Dedifferentiated amniotic fluid mesenchymal stem cell (primary cell): ENCODE results near the gene FLVCR1.
"Not testable (repeated sequence)": the region's sequence is repeated elsewhere in the genome, so short reads cannot be mapped to it uniquely, and the experiment has no call there.

Experiments
- DNase-seq: peaks from one replicate; pipeline ENCODE4 v3.0.0-alpha.2; 2016; ENCODE audit errors: extremely low spot score

The FLVCR1 gene

DNA sequence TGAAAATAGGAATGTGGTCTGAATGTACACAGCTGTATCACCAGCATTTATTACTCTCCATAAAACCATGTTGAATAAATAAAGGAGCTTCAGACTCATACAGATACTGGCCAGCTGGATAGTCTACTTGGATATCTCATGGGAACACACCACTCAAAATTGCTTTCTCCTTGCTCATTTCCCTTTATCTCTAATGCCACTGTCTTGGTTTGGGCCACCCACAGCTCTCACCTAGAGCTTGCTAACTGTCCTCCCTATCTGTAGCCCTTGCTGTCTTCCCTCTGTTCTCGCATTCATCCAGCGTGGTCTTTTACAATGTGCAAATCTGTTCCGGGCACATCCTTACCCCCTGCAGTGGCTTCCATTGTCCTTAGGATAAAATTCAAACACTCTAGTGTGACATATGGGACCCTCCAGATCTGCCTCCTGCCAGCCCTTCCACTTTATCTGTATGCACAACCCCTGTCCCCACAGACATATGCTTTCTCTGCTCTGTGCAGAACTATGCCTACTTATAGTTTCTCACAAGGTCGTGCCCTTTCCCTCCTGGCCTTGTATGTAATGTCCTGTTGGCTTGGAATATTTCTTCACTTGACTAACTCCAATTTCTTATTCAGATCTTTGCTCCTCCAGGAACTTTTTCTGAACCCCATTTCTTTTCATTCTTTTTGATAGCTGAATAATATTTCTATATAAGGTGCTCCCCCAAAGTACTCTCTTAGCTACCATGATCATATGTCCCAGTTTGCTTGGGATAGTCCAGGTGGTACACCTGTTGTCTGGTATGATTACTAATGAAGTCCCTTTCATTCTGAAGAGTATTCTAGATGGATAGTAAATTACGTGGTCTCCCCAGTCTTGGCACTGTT is 2.9 kb downstream of the FLVCR1 start:
- DNase-seq: no peak

DNA sequence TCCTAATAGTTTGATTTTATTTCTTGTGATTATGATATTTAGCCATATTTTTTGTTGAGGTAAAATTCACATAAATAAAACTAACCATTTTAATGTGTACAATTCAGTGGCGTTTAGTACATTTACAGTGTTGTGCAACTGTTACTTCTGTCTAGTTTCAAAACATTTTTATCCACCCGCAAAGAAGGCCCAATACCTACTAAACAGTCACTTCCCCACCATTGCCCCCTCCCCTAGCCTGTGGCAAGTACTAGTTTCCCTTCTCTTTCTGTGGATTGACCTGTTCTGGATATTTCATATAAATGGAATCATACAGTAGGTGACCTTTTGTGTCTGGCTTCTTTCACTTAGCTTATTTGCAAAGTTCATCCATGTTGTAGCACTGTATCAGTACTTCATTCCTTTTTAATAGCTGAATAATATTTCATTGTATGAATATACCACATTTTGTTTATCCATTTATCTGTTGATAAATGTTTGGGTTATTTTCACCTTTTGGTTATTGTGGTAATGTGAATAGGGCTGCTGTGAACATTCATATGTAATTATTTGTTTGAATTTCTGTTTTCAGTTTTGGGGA is 4.1 kb downstream of the FLVCR1 start:
- no peak for DNase-seq

GRCh38 chr1:212863345-212863744 is 5.3 kb downstream of the FLVCR1 start:
- not testable (repeated sequence) for DNase-seq

GRCh38 chr1:212864201-212864600 is 6.1 kb downstream of the FLVCR1 start:
- DNase-seq: no peak

- no peak for DNase-seq
Measured at GRCh38 chr1:212867192-212867591, 9.1 kb downstream of the FLVCR1 start.

- DNase-seq: no peak
Measured at GRCh38 chr1:212871976-212872375, 13.9 kb downstream of the FLVCR1 start.

DNA sequence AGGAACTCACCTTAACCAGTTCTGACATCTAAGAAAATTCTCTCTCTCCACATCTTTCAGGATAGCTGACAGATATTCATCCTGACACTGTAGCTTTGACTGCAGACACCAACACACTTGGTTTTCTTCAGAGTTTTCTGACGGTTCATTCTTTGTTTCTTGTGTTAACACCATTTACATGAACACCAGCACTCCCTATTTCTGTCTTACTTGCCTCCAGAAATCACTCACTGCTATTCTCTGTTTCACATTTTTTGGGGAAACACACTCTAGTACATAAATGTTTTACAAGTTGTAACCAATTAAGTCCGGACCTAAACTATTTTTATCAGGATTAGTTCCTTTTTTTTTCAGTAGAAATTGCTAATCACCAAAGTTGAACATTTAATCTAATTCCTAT is 15.4 kb downstream of the FLVCR1 start:
- DNase-seq: no peak

- no peak for DNase-seq
Measured at GRCh38 chr1:212878418-212878817, 20.3 kb downstream of the FLVCR1 start.

- no peak for DNase-seq
Measured at GRCh38 chr1:212879947-212880690, 22.0 kb downstream of the FLVCR1 start.

DNA sequence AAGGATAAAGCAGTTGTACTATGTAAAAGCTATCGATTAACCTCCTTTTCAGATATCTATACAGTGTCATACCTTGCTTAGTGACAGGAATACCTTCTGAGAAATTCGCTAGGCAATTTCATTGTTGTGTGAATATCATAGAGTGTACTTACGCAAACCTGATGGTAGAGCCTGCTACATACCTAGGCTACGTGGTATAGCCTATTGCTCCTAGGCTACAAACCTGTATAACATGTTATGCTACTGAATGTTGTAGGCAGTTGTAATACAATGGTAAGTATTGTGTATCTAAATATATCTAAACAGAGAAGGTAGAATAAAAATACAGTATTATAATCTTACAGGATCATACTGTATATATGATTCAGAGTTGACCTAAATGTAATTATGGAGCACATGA is 26.5 kb downstream of the FLVCR1 start:
- DNase-seq: no peak

DNA sequence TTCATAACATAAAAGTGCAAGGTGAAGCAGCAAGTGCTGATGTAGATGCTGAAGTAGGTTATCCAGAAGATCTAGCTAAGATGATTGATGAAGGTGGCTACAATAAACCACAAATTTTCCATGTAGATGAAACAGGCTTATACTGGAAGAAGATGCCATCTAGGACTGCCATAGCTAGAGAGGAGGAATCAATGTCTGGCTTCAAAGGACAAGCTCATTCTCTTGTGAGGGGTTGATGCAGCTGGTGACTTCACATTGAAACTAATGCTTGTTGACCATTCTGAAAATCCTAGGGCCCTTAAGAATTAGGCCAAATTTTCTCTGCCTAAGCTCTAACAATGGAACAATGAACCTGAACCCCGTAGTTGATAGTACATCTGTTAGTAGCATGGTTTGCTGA is 34.0 kb downstream of the FLVCR1 start:
- DNase-seq: no peak

GRCh38 chr1:212899845-212900244 is 41.8 kb downstream of the FLVCR1 start:
- no peak for DNase-seq

DNA sequence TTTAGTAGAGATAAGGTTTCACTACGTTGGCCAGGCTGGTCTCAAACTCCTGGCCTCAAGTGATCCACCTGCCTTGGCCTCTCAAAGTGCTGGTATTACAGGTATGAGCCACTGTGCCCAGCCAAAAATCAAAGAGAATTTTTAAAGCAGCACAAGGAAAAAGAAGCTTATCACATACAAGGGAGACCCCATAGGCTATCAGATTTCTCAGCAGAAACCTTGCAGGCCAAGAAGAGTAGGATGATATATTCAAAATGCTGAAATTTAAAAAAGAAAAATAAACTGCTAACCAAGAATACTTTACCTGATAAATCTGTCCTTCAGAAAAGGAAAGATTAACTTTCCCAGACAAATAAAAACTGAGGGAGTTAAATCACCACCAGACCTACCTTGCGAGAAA is 43.2 kb downstream of the FLVCR1 start:
- DNase-seq: no peak

GRCh38 chr1:212902054-212902453 is 44.0 kb downstream of the FLVCR1 start:
- DNase-seq: no peak

- no peak for DNase-seq
Measured at GRCh38 chr1:212903664-212904063, 45.6 kb downstream of the FLVCR1 start.

DNA sequence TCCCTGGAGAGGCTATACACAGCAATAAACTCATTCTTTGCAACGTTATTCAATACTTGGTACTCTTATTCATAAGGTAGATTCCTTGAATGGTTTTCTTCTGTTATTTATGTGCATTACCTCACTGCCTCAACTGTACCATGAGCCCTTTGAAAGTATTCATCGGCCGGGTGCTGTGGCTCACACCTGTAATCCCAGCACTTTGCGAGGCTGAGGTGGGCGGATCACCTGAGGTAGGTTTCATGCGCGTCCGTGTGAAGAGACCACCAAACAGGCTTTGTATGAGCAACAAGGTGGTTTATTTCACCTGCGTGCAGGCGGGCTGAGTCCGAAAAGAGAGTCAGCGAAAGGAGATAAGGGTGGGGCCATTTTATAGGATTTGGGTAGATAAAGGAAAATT is 50.0 kb downstream of the FLVCR1 start:
- not testable (repeated sequence) for DNase-seq

GRCh38 chr1:212908971-212909370 is 50.9 kb downstream of the FLVCR1 start:
- no peak for DNase-seq

DNA sequence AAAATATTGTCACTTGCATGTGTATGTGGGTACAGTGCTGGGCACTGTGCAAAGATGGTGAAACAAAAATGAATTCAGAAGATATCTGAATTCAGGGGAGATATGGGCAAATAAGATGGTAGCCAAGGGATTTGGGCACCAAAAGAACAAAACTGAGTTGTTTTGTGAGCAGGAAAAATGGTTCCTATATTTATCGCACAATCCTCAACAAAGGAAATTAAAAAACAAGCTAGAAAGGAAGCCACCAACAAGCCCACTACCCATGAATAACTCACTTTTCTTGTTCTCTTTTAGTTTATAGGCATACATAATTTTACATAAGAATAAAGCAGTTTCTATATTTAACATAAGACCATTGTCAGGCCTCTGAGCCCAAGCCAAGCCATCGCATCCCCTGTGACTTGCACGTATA is 51.6 kb downstream of the FLVCR1 start:
- no peak for DNase-seq

DNA sequence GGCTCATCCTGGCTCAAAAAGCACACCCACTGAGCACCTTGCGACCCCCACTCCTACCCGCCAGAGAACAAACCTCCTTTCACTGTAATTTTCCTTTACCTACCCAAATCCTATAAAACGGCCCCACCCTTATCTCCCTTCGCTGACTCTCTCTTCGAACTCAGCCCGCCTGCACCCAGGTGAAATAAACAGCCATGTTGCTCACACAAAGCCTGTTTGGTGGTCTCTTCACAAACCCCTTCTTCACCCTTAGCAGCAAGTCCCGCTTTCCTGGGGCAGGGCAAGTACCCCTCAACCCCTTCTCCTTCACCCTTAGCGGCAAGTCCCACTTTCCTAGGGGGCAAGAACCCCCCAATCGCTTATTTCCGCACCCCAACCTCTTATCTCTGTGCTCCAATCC is 52.1 kb downstream of the FLVCR1 start:
- not testable (repeated sequence) for DNase-seq

DNA sequence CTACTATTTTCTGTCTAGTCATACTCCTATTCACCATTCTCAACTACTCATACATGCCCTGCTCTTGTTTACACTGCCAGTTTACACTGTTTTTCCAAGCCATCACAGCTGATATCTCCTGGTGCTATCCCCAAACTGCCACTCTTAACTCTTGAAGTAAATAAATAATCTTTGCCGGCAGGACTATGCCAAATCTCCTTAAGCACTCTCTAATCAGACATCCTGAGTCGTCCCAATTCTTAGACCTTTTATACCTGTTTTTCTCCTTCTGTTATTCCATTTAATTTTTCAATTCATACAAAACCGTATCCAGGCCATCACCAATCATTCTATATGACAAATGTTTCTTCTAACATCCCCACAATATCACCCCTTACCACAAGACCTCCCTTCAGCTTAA is 55.6 kb downstream of the FLVCR1 start:
- DNase-seq: not testable (repeated sequence)

GRCh38 chr1:212914110-212914509 is 56.0 kb downstream of the FLVCR1 start:
- DNase-seq: not testable (repeated sequence)

DNA sequence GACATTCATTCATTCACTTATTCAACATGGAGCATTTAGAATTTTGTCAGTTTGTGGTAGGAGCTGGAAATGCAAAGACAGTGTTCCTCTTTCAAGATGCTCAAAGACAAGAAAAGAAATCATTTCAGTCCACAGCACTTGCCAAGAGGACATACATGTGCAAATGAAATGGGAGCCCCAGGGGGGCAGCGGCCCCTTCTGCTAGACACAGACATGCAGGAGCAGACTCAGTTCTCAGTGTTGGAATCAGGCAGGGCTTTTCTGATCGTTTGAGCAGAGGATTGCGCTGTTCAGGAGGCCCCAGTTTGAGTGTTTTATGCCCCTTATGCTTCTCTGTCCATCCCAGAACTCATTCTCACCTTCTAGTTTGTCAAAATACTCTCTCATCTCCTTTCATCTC is 56.7 kb downstream of the FLVCR1 start:
- DNase-seq: no peak
